HUDEP-2 (cell line): ENCODE data around the gene RAPGEF1.
"Not testable (repeated sequence)": the region's sequence is repeated elsewhere in the genome, so short reads cannot be mapped to it uniquely, and the experiment has no call there.

Experiments
- DNase-seq, 76 experiments: peaks; one replicate each; lab custom pipeline; 2025; ENCODE audit not compliant: unreplicated experiment in 76 of 76; lab: John Stamatoyannopoulos, UW

Gene RAPGEF1

GRCh38 chr9:131657037-131657377 is 82.9 kb downstream of the RAPGEF1 start:
- no peak for DNase-seq

DNA sequence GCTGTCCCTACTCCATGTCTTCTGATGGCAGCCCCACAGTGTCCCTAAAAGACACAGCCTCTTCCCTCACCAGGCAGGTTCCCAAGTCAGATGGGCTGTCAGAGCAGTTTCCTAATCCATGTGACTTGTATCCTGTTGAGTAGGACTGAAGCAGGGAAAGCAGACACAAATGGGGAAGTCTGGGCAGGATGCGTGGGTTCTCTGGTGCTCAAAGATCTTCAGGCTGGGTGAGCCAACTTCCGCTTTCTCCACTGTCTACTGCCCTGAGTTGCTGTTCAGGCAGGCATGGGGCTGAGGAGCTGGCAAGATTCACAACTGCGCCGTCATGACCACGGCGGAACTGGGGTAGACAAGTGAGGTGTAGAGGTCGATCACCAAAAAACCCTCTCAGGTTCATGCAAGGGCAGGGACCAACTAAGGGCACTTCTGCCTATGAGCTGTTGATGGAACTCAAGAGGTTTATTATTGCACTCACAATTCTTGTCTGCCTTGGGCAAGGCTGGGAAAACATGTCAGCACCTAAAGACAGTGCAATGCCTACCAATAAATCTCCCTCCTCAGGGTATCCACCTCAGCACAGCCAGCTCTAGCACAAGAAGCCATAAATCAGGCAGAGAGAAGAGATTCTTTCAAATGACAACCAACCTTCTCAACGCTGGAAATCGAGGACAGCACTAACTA is 83.4 kb downstream of the RAPGEF1 start:
- peak in 17 of 76 experiments; percentile 9 to 44 (median 27) for DNase-seq

DNA sequence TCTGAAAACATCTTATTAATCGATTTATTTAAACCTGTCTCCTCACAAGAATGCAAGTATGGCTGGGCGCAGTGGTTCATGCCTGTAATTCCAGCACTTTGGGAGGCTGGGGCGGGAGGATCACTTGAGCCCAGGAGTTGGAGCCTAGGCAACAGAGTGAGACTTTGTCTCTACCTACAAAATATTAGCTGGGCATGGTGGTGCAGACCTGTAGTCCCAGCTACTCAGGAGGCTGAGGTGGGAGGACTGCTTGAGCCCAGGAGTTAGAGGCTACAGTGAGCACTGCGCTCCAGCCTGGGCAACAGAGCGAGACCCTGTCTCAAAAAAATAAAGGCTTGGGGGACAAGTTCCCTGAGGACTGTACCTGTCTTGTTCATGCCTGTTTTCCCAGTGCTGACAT is 85.5 kb downstream of the RAPGEF1 start:
- DNase-seq: not testable (repeated sequence)

- DNase-seq: no peak
These were observed 88.3 kb downstream of the RAPGEF1 start for GRCh38 chr9:131651599-131651998.

DNA sequence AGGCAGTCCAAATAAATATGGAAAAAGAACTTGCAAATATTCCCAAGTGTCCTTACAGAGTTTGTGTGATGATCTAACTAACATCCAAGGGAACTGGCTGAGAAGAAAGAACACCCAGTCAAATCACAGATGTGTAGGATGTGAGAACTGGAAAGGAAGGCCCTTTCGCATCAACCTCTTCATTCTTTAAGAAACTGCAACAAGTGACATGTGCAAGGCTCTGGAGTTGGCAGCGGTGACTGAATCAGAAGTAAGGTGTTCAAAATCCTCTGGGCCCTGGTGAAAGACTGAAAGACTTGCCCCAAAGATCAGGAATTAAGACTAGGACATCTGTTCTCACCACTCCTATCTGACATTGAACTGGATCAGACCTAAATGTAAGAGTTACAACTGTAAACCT is 88.7 kb downstream of the RAPGEF1 start:
- DNase-seq: no peak

GRCh38 chr9:131650254-131650653 is 89.6 kb downstream of the RAPGEF1 start:
- DNase-seq: no peak

GRCh38 chr9:131649646-131650045 is 90.2 kb downstream of the RAPGEF1 start:
- DNase-seq: no peak

GRCh38 chr9:131645078-131645776 is 94.6 kb downstream of the RAPGEF1 start:
- no peak for DNase-seq

DNA sequence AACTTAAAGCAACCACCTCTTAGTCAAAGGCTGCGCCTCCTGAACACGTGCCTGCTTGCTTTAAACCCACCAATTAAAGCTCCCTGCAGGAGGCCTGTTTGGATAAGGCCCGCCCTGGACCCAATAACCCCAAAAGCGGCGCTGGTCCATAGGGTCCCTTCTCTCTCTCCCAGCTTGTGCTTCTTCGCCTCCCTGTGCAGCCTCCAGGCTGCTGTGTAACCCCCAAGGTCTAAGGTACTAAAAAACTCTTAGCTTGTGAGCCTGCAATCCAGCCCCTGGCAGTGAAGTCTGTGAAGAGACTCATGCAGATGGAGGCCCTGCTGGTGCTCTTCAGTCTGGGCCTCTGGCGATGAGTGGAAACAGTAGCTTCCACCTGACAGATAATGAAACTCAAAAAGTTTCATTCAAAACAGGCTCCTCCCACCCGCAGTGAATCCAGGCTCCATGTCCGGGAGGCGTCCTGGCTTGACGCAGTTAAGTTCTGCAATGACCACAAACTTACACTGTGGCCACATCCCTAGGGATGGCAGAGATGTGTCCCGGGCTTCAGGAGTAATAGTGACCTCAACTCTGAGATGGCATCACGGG is 97.3 kb downstream of the RAPGEF1 start:
- DNase-seq: no peak

GRCh38 chr9:131641618-131642495 is 98.0 kb downstream of the RAPGEF1 start:
- no peak for DNase-seq

GRCh38 chr9:131640438-131641137 is 99.3 kb downstream of the RAPGEF1 start:
- peak in 34 of 76 experiments; percentile 8 to 54 (median 28) for DNase-seq

- no peak for DNase-seq
These were observed 100.0 kb downstream of the RAPGEF1 start for GRCh38 chr9:131639769-131640437.

- peak in 34 of 76 experiments; percentile 4 to 58 (median 24) for DNase-seq
These were observed 103.3 kb downstream of the RAPGEF1 start for GRCh38 chr9:131636593-131636992.

DNA sequence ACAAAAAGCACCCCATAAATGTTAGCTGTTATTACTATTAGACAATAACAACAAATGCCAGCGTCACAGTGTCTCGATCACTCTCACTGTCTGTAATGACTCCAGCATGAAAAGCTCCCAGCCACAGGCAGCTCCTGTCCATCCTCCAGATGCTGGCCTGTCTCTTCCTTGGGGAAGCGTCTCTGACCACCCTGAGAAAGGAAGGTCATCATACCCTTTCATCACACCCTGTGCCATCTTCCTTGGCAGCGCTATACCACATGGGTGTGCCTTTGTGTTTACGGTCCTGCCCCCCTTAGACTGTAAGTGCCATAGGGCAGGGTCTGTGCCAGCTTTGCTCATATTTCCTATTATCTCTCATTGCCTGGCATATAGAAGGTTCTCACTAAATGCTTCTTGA is 104.0 kb downstream of the RAPGEF1 start:
- DNase-seq: peak in 3 of 76 experiments; percentile 7 to 22 (median 9)

DNA sequence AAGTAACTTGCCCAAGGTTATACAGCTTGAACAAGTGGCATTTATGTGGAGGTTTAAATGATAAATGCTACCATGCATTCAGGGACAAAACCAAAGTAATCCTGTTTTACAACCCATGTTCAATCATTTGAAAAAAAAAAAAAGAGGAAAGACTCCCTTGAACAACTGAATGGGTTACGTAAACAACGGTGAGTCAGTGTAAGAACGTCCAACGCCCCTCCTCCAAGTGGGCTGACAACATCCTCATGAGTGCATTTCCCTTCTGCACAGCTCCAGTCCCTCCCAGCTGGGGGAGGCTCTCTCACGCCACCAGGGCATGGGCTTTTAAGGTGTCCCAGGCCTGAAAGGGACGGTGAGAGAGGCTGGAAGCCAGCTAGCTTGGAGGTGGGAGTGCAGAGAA is 104.6 kb downstream of the RAPGEF1 start:
- DNase-seq: peak in 49 of 76 experiments; percentile 5 to 65 (median 39)

- DNase-seq: no peak
These were observed 106.3 kb downstream of the RAPGEF1 start for GRCh38 chr9:131633491-131634031.

DNA sequence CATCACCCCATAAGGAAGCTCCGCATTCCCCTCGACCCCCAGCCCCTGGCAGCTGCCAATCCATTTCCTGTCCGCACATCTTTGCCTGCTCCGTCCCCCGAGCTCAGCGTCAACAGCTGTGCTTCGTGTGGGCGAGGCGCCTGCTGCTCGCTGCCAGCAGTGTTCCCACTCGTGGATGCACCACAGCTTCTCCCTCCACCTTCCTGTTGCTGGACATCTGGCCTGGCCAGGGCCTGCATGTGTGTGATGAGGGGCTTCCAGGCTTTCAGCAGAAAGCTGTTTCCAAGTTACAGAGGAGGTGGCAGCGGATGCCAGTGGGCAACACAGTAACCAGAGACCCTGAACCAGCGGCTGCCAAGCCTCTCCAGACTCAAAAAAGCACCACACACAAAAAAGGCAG is 108.6 kb downstream of the RAPGEF1 start:
- no peak for DNase-seq

- DNase-seq: no peak
These were observed 109.6 kb downstream of the RAPGEF1 start for GRCh38 chr9:131630205-131630831.

DNA sequence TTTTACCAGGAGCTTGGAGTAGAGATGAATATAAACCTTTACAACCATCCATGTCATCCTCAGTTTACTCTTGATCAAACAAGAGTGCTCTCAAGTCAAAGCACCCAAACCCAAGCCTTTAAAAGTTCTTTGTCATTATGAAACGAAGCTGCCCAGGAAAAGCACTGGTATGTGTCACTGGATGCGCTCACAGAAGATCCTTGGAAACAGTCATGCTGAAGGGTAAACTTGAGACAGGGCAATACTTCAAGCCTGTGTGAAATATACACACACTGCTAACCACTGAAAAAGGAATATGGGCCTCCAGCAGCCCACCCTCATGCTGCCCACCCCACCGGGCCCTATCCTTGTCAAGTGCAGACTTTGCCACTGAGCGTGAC is 110.1 kb downstream of the RAPGEF1 start:
- DNase-seq: no peak
